ENCODE data around the gene SLC24A3. TPM values are rescaled to one million over a fixed set of nuclear protein-coding genes. Genes with fewer than 3 reads are reported as not detected.
"Not testable (repeated sequence)": the region's sequence is repeated elsewhere in the genome, so short reads cannot be mapped to it uniquely, and the experiment has no call there.

Gene SLC24A3
- total RNA-seq, 1 experiment from 2014 or later = not detected

- not testable (repeated sequence) for DNase-seq (ENCODE audit: low read depth in 1 of 2, low spot score in 2 of 2); H3K9me3 ChIP-seq (replicated peaks); H3K4me3 ChIP-seq; H3K36me3 ChIP-seq; H3K4me1 ChIP-seq (replicated peaks); H3K27ac ChIP-seq; H3K27me3 ChIP-seq (replicated peaks)
These were observed 466.1 kb downstream of the SLC24A3 start for GRCh38 chr20:19678591-19678990.

DNA sequence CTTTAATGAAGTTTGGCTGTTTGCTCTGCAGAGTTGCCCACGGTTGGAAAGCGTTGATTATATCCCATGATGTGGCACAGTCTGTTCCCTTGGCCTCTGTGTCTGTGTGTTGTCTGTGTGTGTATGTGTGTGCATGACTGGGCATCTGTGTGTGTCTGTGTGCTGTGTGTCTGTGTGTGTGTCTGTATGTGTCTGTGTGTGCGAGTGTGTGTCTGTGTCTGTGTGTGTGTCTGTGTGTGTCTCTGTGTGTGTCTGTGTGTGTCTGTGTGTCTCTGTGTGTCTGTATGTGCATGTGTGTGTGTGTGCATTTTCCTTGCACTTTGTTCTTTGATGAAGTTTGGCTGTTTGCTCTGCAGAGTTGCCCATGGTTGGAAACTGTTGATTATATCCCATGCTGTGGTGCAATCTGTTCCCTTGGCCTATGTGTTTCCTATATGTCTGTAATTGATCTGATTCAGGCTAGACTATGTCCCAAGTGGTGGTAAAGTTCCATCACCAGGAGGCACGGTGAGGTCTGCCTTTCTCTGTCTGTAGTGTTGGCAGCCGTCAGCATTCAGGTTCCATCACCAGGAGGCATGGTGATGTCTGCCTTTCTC lies 467.6 kb downstream of the SLC24A3 start:
- DNase-seq (ENCODE audit: low read depth in 1 of 2, low spot score in 2 of 2) = no peak
- Histone ChIP-seq H3K27me3 (replicated peaks) (0 out of 2 replicates have a peak, but pooled peaks cover 5% of the 10 kb centered on the region), H3K27ac (no peak overlapping the region), H3K4me1 (replicated peaks) (no peaks in the 10 kb centered on the region), H3K9me3 (replicated peaks) (no peaks in the 10 kb centered on the region), H3K4me3 (no peak overlapping the region), H3K36me3 (no peaks in the 10 kb centered on the region)

- no peaks in the 10 kb centered on the region for H3K27me3 ChIP-seq (replicated peaks)
- no peak overlapping the region for H3K4me3 ChIP-seq
- DNase-seq (ENCODE audit: low read depth in 1 of 2, low spot score in 2 of 2) = no peak
- no peaks in the 10 kb centered on the region for H3K9me3 ChIP-seq (replicated peaks)
- no peak overlapping the region for H3K27ac ChIP-seq
- no peaks in the 10 kb centered on the region for H3K4me1 ChIP-seq (replicated peaks)
- H3K36me3 ChIP-seq = no peaks in the 10 kb centered on the region
These were observed 469.8 kb downstream of the SLC24A3 start for GRCh38 chr20:19682249-19682648.

DNA sequence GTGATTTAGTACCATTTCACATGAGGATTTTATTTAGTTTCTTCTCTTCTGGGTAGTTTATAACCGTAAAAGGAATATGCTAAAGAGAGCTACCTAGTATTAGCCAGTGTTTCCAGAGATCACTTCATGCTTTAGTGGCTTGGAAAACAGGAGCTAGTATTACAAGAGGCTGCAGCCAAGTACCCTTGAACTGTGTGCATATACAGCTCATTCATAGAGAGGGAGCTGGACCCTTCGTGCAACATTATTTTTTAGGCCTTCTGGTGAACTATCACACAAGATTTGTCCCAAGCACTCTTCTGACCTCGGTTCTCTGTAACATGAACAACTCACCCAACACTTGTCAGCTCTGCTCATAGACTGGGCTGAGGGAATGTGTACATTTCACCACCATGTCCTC lies 470.7 kb downstream of the SLC24A3 start:
- Histone ChIP-seq H3K36me3 (no peaks in the 10 kb centered on the region), H3K9me3 (replicated peaks) (no peaks in the 10 kb centered on the region), H3K27me3 (replicated peaks) (no peaks in the 10 kb centered on the region), H3K4me3 (no peak overlapping the region), H3K27ac (no peak overlapping the region), H3K4me1 (replicated peaks) (peaks cover 2% of the 10 kb centered on the region)
- no peak for DNase-seq (ENCODE audit: low read depth in 1 of 2, low spot score in 2 of 2)

- H3K27ac ChIP-seq = no peak overlapping the region
- H3K4me1 ChIP-seq (replicated peaks) = peaks cover 6% of the 10 kb centered on the region
- H3K27me3 ChIP-seq (replicated peaks) = no peaks in the 10 kb centered on the region
- no peaks in the 10 kb centered on the region for H3K36me3 ChIP-seq
- no peaks in the 10 kb centered on the region for H3K9me3 ChIP-seq (replicated peaks)
- DNase-seq (ENCODE audit: low read depth in 1 of 2, low spot score in 2 of 2) = no peak
- no peak overlapping the region for H3K4me3 ChIP-seq
These were observed 471.4 kb downstream of the SLC24A3 start for GRCh38 chr20:19683822-19684221.

- peak; percentile 58 to 81 for DNase-seq (ENCODE audit: low read depth in 1 of 2, low spot score in 2 of 2)
- peaks cover 16% of the 10 kb centered on the region for H3K4me1 ChIP-seq (replicated peaks)
- H3K9me3 ChIP-seq (replicated peaks) = no peaks in the 10 kb centered on the region
- H3K27me3 ChIP-seq (replicated peaks) = no peaks in the 10 kb centered on the region
- no peak overlapping the region for H3K27ac ChIP-seq
- H3K4me3 ChIP-seq = no peak overlapping the region
- no peaks in the 10 kb centered on the region for H3K36me3 ChIP-seq
These were observed 475.8 kb downstream of the SLC24A3 start for GRCh38 chr20:19688031-19688806.

- Histone ChIP-seq H3K4me3 (no peak overlapping the region), H3K27me3 (replicated peaks) (no peaks in the 10 kb centered on the region), H3K4me1 (replicated peaks) (peaks cover 16% of the 10 kb centered on the region), H3K27ac (no peak overlapping the region), H3K36me3 (no peaks in the 10 kb centered on the region), H3K9me3 (replicated peaks) (no peaks in the 10 kb centered on the region)
- no peak for DNase-seq (ENCODE audit: low read depth in 1 of 2, low spot score in 2 of 2)
These were observed 478.0 kb downstream of the SLC24A3 start for GRCh38 chr20:19690462-19690861.

DNA sequence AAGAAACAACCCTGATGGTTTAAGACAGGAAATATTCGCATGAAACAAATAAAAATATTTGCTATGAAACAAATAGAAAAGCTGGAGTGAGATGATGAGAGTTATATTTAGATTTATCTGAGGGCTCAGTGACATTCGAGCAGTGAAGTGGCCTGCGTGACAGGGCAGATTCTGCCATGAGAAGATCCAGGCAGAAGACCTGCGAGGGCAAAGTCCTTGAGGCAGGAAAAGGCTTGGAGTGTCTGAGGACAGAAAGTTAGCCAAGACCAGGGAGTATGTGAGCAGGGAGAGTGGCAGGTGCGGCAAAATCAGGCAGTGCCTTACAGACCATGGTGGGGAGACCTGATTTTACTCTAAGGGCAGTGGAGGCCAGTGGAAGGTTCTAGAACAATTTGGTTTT lies 478.7 kb downstream of the SLC24A3 start:
- no peak overlapping the region for H3K27ac ChIP-seq

DNA sequence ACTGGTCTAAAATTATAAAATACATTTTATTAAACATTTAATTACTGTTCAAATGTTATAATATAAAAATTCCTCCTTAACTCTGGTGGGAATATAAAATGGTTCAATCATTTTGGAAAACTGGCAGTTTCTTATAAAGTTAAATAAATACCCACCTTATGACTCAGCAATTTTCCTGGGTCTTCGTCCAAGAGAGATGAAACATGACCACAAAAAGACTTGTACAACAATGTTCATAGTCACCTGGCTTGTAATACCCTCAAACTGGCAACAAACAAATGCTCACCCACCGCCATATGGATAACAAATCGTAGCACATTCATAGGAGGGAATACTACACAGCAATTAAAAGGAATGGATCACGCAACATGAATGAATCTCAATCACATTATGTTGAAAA lies 479.7 kb downstream of the SLC24A3 start:
- Histone ChIP-seq H3K36me3 (no peaks in the 10 kb centered on the region), H3K9me3 (replicated peaks) (no peaks in the 10 kb centered on the region), H3K27me3 (replicated peaks) (no peaks in the 10 kb centered on the region), H3K4me1 (replicated peaks) (peaks cover 16% of the 10 kb centered on the region), H3K4me3 (no peak overlapping the region), H3K27ac (no peak overlapping the region)
- no peak for DNase-seq (ENCODE audit: low read depth in 1 of 2, low spot score in 2 of 2)

More for the DNA sequence above, 478.7 kb downstream of the SLC24A3 start:
- Histone ChIP-seq H3K4me1 (replicated peaks) (peaks cover 16% of the 10 kb centered on the region), H3K9me3 (replicated peaks) (no peaks in the 10 kb centered on the region), H3K36me3 (no peaks in the 10 kb centered on the region), H3K4me3 (no peak overlapping the region), H3K27me3 (replicated peaks) (no peaks in the 10 kb centered on the region)
- DNase-seq (ENCODE audit: low read depth in 1 of 2, low spot score in 2 of 2) = no peak

- no peak overlapping the region for H3K4me3 ChIP-seq
- H3K36me3 ChIP-seq = no peaks in the 10 kb centered on the region
- no peaks in the 10 kb centered on the region for H3K27me3 ChIP-seq (replicated peaks)
- H3K9me3 ChIP-seq (replicated peaks) = no peaks in the 10 kb centered on the region
- H3K27ac ChIP-seq = no peak overlapping the region
- DNase-seq (ENCODE audit: low read depth in 1 of 2, low spot score in 2 of 2) = peak; percentile 52 to 58
- peaks cover 16% of the 10 kb centered on the region for H3K4me1 ChIP-seq (replicated peaks)
These were observed 480.3 kb downstream of the SLC24A3 start for GRCh38 chr20:19692685-19693119.

DNA sequence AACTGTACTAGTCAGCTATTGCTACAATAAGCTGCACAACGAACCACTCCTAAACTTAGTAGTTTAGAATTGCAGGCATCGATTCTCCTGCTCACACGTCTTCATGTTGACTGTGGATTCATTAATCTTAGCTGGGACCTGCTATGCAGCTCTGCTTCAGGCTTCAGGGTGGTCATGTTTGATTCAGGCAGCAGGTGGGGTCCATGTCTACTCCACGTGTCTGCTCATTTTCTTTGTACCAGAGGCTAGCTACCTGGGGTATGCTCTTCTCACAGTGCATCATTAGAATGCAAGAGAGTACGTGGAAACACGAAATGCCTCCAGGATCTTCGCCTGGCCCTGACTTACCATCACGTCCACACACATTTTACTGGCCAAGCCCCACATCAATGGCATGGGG lies 481.1 kb downstream of the SLC24A3 start:
- no peaks in the 10 kb centered on the region for H3K27me3 ChIP-seq (replicated peaks)
- no peak for DNase-seq (ENCODE audit: low read depth in 1 of 2, low spot score in 2 of 2)
- no peak overlapping the region for H3K4me3 ChIP-seq
- no peak overlapping the region for H3K27ac ChIP-seq
- H3K36me3 ChIP-seq = no peaks in the 10 kb centered on the region
- H3K9me3 ChIP-seq (replicated peaks) = no peaks in the 10 kb centered on the region
- peaks cover 13% of the 10 kb centered on the region for H3K4me1 ChIP-seq (replicated peaks)

- Histone ChIP-seq H3K27ac (no peak overlapping the region), H3K27me3 (replicated peaks) (no peaks in the 10 kb centered on the region), H3K4me3 (no peak overlapping the region), H3K4me1 (replicated peaks) (peaks cover 27% of the 10 kb centered on the region), H3K36me3 (no peaks in the 10 kb centered on the region), H3K9me3 (replicated peaks) (no peaks in the 10 kb centered on the region)
- no peak for DNase-seq (ENCODE audit: low read depth in 1 of 2, low spot score in 2 of 2)
These were observed 482.6 kb downstream of the SLC24A3 start for GRCh38 chr20:19695081-19695480.

DNA sequence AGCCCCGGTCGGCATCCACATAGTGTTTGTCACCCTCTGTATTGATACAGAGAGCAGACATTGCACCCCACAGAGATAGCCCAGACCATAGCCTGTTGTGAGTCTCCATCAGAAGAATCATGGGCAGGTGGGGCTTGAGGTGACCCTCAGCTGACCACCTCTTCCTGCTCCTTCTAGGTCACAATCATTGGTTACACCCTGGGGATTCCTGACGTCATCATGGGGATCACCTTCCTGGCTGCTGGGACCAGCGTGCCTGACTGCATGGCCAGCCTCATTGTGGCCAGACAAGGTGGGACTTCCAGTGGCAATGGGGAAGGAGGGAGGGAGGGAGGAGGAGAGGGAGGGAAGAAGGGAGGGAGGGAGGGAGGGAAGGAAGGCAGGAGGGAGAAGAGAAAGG lies 484.2 kb downstream of the SLC24A3 start:
- DNase-seq (ENCODE audit: low read depth in 1 of 2, low spot score in 2 of 2) = no peak
- Histone ChIP-seq H3K27me3 (replicated peaks) (no peaks in the 10 kb centered on the region), H3K27ac (no peak overlapping the region), H3K4me1 (replicated peaks) (peaks cover 30% of the 10 kb centered on the region), H3K4me3 (no peak overlapping the region), H3K36me3 (no peaks in the 10 kb centered on the region), H3K9me3 (replicated peaks) (no peaks in the 10 kb centered on the region)

DNA sequence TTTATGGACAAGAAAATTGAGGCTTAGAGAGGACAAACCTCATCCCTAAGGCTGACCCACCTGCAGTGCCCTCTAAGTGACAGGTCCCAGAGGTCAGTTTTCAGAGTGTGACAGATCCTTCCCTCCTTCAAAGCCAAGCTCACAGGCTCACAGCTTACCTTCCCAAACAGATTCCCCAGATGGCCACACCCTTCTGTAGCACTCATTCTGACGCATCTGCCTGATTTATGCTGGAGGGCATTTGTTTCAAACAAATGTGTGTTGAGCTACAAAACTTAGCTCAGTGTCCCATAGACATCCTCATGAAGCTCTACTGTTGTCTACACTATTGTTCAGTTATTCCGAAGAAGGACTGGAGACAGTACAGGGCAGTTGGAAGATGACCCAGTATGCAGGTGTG lies 485.0 kb downstream of the SLC24A3 start:
- Histone ChIP-seq H3K4me1 (replicated peaks) (peaks cover 26% of the 10 kb centered on the region), H3K36me3 (no peaks in the 10 kb centered on the region), H3K4me3 (no peak overlapping the region), H3K27me3 (replicated peaks) (no peaks in the 10 kb centered on the region), H3K27ac (no peak overlapping the region), H3K9me3 (replicated peaks) (no peaks in the 10 kb centered on the region)
- DNase-seq (ENCODE audit: low read depth in 1 of 2, low spot score in 2 of 2) = no peak

Data from SJSA1 (cell line).